ENCODE results near the gene KIF3B.
"Not testable (repeated sequence)": the region's sequence is repeated elsewhere in the genome, so short reads cannot be mapped to it uniquely, and the experiment has no call there.

Gene KIF3B

DNA sequence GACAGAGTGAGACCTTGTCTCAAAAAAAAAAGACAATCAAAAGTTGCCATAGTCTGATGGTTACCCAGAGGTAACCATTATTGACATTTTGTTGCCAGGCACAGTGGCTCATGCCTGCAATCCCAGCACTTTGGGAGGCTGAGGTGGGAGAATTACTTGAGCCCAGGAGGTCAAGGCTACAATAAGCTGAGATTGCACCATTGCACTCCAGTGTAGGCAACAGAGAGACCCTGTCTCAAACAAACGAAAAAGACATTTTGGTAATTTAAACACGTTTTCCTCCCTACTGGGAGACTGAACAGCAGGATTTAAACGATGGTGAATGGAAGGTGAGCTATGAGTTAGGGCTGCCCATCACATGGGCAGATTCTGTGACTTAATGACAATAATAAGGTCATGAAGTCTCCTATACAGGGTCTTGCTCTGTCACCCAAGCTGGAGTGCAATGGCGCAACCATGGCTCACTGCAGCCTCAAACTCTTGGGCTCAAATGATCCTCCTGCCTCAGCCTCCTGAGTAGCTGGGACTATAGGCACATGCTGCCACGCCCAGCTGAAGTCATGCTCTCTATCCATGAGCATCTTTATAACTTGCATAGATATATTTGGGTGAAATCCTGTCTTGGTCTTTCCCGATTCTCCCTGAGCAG, 76.5 kb downstream of the KIF3B start:
- H3K4me2 ChIP-seq (ENCODE audit: low read length) = no peak overlapping the region
- H3K4ac ChIP-seq (ENCODE audit: low read depth, low read length) = no peak overlapping the region
- H3K18ac ChIP-seq (ENCODE audit: low read length) = no peak overlapping the region
- H3K23ac ChIP-seq (ENCODE audit: low read length) = no peak overlapping the region
- no peaks in the 10 kb centered on the region for H3K36me3 ChIP-seq (ENCODE audit: control insufficient read depth in 1 of 2, insufficient read depth in 2 of 2, low read length in 2 of 2)
- H2AK5ac ChIP-seq (ENCODE audit: low read length) = no peak overlapping the region
- no peak overlapping the region for H3K14ac ChIP-seq (ENCODE audit: low read length)
- no peak overlapping the region for H3K4me3 ChIP-seq (ENCODE audit: low read depth, low read length)
- no peak overlapping the region for H4K8ac ChIP-seq (ENCODE audit: low read depth, low read length)
- no peak overlapping the region for H3K9ac ChIP-seq (ENCODE audit: low read length)
- peaks cover 0 to 6% of the 10 kb centered on the region in 2 experiments for H3K4me1 ChIP-seq (ENCODE audit: control insufficient read depth in 1 of 2, insufficient read depth in 2 of 2, low read length in 2 of 2)
- no peak overlapping the region for H2BK5ac ChIP-seq (ENCODE audit: low read depth, low read length, poor library complexity)
- H4K12ac ChIP-seq (ENCODE audit: low read depth, low read length) = no peak overlapping the region
- peaks cover 13% of the 10 kb centered on the region for H3K79me1 ChIP-seq (ENCODE audit: low read length)
- no peak overlapping the region for H3K27ac ChIP-seq (ENCODE audit: low read depth, low read length)
- H4K91ac ChIP-seq (ENCODE audit: low read depth, low read length) = no peak overlapping the region
- H3K9me3 ChIP-seq (ENCODE audit: insufficient read depth, low read depth, low read length) = no peaks in the 10 kb centered on the region
- peaks cover 4% of the 10 kb centered on the region for H3K79me2 ChIP-seq (ENCODE audit: control insufficient read depth, insufficient read depth, low read length, poor library complexity)
- H2BK120ac ChIP-seq (ENCODE audit: insufficient read depth, low read length, poor library complexity) = no peak overlapping the region
- no peak overlapping the region for H2AFZ ChIP-seq (ENCODE audit: insufficient read depth, low read length, poor library complexity)
- WGBS (ENCODE audit: extremely low coverage, insufficient coverage, insufficient read length) = no CpG with 5 or more reads among the region's 6 CpGs
- no peak for DNase-seq
- H2BK12ac ChIP-seq (ENCODE audit: low read length) = no peak overlapping the region
- no peaks in the 10 kb centered on the region for H3K27me3 ChIP-seq (ENCODE audit: insufficient read depth, low read length)

DNA sequence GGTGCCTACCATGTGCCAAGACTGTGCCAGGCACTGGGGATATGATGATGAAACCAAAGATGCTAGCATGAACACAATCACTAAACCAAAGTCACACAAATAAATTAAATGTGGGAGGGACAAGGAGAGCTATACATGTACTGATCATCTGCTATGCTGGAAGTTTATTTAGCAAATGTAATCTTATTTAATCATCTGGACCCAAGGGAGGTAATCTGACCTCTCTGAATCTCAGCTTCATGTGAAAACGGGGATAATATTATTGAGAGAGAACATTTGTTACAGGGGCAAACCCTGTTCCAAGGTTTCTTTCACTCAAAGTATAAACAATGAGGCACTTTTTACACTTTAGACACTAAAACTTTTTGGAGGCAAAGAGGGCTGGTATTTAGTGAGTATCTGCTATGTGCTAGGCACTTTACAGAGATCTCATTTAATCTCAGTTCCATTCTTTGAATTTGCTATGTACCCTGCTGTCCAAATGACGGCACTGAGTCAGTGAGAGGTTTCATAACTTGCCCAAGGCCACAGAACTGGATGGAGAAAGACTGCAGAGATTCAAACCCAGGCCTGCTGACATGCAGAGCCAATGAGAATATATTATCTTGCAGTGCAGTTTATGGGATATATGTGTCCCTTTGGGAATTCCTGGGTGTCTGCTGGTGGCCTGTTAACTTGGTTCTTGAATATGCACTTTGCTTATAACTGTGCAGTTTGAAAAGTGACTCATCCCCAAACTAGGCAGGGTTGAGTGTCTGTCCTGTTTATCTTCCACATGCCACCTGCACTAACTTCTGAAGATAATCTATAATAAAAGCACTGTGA, 77.4 kb downstream of the KIF3B start:
- no CpG with 5 or more reads among the region's 2 CpGs for WGBS (ENCODE audit: extremely low coverage, insufficient coverage, insufficient read length)
- Histone ChIP-seq H3K9ac (ENCODE audit: low read length) (no peak overlapping the region), H4K12ac (ENCODE audit: low read depth, low read length) (no peak overlapping the region), H3K9me3 (ENCODE audit: insufficient read depth, low read depth, low read length) (no peaks in the 10 kb centered on the region), H3K18ac (ENCODE audit: low read length) (no peak overlapping the region), H3K4me2 (ENCODE audit: low read length) (no peak overlapping the region), H2BK12ac (ENCODE audit: low read length) (no peak overlapping the region), H3K4ac (ENCODE audit: low read depth, low read length) (no peak overlapping the region), H3K4me1 (ENCODE audit: control insufficient read depth in 1 of 2, insufficient read depth in 2 of 2, low read length in 2 of 2) (peaks cover 0 to 8% of the 10 kb centered on the region in 2 experiments), H2BK5ac (ENCODE audit: low read depth, low read length, poor library complexity) (no peak overlapping the region), H3K79me2 (ENCODE audit: control insufficient read depth, insufficient read depth, low read length, poor library complexity) (peaks cover 11% of the 10 kb centered on the region), H3K14ac (ENCODE audit: low read length) (no peak overlapping the region), H3K4me3 (ENCODE audit: low read depth, low read length) (no peak overlapping the region), H2AK5ac (ENCODE audit: low read length) (no peak overlapping the region), H2AFZ (ENCODE audit: insufficient read depth, low read length, poor library complexity) (no peak overlapping the region), H3K79me1 (ENCODE audit: low read length) (peaks cover 16% of the 10 kb centered on the region), H3K23ac (ENCODE audit: low read length) (no peak overlapping the region), H3K36me3 (ENCODE audit: control insufficient read depth in 1 of 2, insufficient read depth in 2 of 2, low read length in 2 of 2) (no peaks in the 10 kb centered on the region), H3K27me3 (ENCODE audit: insufficient read depth, low read length) (no peaks in the 10 kb centered on the region), H4K91ac (ENCODE audit: low read depth, low read length) (no peak overlapping the region), H3K27ac (ENCODE audit: low read depth, low read length) (no peak overlapping the region), H2BK120ac (ENCODE audit: insufficient read depth, low read length, poor library complexity) (no peak overlapping the region), H4K8ac (ENCODE audit: low read depth, low read length) (no peak overlapping the region)
- DNase-seq = peak; percentile 76 to 83

DNA sequence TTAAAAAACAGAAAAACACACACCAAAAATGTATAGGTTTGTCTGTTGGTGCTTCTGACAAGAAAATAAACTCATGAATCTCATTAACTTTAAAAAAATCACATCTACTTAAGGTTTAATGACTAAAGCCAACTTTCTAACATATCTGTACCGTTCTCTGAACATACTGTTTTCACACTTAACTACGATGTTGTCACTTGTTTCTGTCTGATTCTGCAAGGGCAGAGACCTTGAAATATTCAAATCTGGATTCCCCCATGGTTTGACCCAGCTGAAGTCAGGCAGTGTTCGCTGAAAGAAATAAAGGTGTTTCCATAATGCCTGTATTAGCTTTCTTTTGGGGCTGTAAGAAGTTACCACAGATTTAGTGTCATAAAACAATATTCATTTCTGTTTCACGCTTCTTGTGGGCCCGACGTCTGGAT, 78.0 kb downstream of the KIF3B start:
- Histone ChIP-seq H3K36me3 (ENCODE audit: control insufficient read depth in 1 of 2, insufficient read depth in 2 of 2, low read length in 2 of 2) (no peaks in the 10 kb centered on the region), H4K8ac (ENCODE audit: low read depth, low read length) (no peak overlapping the region), H3K4me2 (ENCODE audit: low read length) (no peak overlapping the region), H3K4me3 (ENCODE audit: low read depth, low read length) (no peak overlapping the region), H2BK120ac (ENCODE audit: insufficient read depth, low read length, poor library complexity) (no peak overlapping the region), H3K9me3 (ENCODE audit: insufficient read depth, low read depth, low read length) (no peaks in the 10 kb centered on the region), H4K12ac (ENCODE audit: low read depth, low read length) (no peak overlapping the region), H3K4me1 (ENCODE audit: control insufficient read depth in 1 of 2, insufficient read depth in 2 of 2, low read length in 2 of 2) (peaks cover 0 to 10% of the 10 kb centered on the region in 2 experiments), H3K4ac (ENCODE audit: low read depth, low read length) (no peak overlapping the region), H3K27ac (ENCODE audit: low read depth, low read length) (peak overlapping the region; percentile 5), H3K14ac (ENCODE audit: low read length) (no peak overlapping the region), H2BK5ac (ENCODE audit: low read depth, low read length, poor library complexity) (no peak overlapping the region), H4K91ac (ENCODE audit: low read depth, low read length) (no peak overlapping the region), H2AFZ (ENCODE audit: insufficient read depth, low read length, poor library complexity) (no peak overlapping the region), H3K27me3 (ENCODE audit: insufficient read depth, low read length) (no peaks in the 10 kb centered on the region), H2AK5ac (ENCODE audit: low read length) (no peak overlapping the region), H3K18ac (ENCODE audit: low read length) (no peak overlapping the region), H3K79me2 (ENCODE audit: control insufficient read depth, insufficient read depth, low read length, poor library complexity) (peaks cover 13% of the 10 kb centered on the region), H3K79me1 (ENCODE audit: low read length) (peaks cover 16% of the 10 kb centered on the region), H3K9ac (ENCODE audit: low read length) (no peak overlapping the region), H3K23ac (ENCODE audit: low read length) (no peak overlapping the region), H2BK12ac (ENCODE audit: low read length) (peak overlapping the region; percentile 35)
- DNase-seq = peak in 1 of 2 donors; percentile 4
- no CpG with 5 or more reads among the region's 6 CpGs for WGBS (ENCODE audit: extremely low coverage, insufficient coverage, insufficient read length)

DNA sequence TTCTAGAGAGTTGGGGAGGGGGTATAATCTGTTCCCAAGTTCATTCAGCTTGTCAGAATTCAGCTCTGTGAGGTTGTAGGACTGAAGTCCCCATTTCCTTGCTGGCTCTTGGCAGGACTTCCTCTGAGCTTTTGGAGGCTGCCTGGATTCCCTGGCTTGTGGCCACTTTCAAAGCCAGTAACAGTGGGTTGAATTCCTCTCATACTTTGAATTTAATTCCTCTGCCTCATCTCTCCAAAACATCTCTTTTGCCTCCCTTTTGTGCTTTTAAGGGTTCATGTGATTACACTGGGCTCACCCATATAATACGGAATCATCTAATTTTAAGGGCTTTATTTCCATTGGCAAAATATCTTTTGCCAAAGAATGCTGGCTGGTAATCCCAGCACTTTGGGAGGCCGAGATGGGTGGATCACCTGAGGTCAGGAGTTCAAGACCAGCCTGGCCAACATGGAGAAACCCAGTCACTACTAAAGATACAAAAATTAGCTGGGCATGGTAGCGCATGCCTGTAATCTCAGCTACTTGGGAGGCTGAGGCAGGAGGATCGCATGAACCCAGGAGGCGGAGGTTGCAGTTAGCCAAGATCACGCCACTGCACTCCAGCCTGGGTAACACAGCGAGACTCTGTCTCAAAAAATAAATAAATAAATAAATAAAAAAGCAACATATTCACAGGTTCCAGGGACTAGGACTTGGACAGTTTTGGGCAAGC, 78.6 kb downstream of the KIF3B start:
- peak in 1 of 2 donors; percentile 65 for DNase-seq
- not testable (repeated sequence) for H3K27ac ChIP-seq (ENCODE audit: low read depth, low read length); H4K8ac ChIP-seq (ENCODE audit: low read depth, low read length); H3K23ac ChIP-seq (ENCODE audit: low read length); H2BK120ac ChIP-seq (ENCODE audit: insufficient read depth, low read length, poor library complexity); H2AK5ac ChIP-seq (ENCODE audit: low read length); H3K9me3 ChIP-seq (ENCODE audit: insufficient read depth, low read depth, low read length); H2AFZ ChIP-seq (ENCODE audit: insufficient read depth, low read length, poor library complexity); H4K91ac ChIP-seq (ENCODE audit: low read depth, low read length); H3K4me3 ChIP-seq (ENCODE audit: low read depth, low read length); H3K14ac ChIP-seq (ENCODE audit: low read length); H3K4me2 ChIP-seq (ENCODE audit: low read length); H3K27me3 ChIP-seq (ENCODE audit: insufficient read depth, low read length); H4K12ac ChIP-seq (ENCODE audit: low read depth, low read length); H3K4ac ChIP-seq (ENCODE audit: low read depth, low read length); H3K9ac ChIP-seq (ENCODE audit: low read length); H3K36me3 ChIP-seq (ENCODE audit: control insufficient read depth in 1 of 2, insufficient read depth in 2 of 2, low read length in 2 of 2); H3K18ac ChIP-seq (ENCODE audit: low read length)
- Histone ChIP-seq H2BK5ac (ENCODE audit: low read depth, low read length, poor library complexity) (peak overlapping the region; percentile 28), H2BK12ac (ENCODE audit: low read length) (peak overlapping the region; percentile 35), H3K79me1 (ENCODE audit: low read length) (peaks cover 16% of the 10 kb centered on the region), H3K79me2 (ENCODE audit: control insufficient read depth, insufficient read depth, low read length, poor library complexity) (peaks cover 16% of the 10 kb centered on the region), H3K4me1 (ENCODE audit: control insufficient read depth in 1 of 2, insufficient read depth in 2 of 2, low read length in 2 of 2) (peaks cover 0 to 10% of the 10 kb centered on the region in 2 experiments)
- no CpG with 5 or more reads among the region's 7 CpGs for WGBS (ENCODE audit: extremely low coverage, insufficient coverage, insufficient read length)
